Measurements from ENCODE around the gene GGPS1. TPM values are rescaled to one million over a fixed set of nuclear protein-coding genes. Genes with fewer than 3 reads are reported as not detected.

Gene GGPS1
- total and polyA plus RNA-seq, 2 donors from 2014 or later = 38.3 to 39.0 TPM

GRCh38 chr1:235315173-235315572 is 13.2 kb upstream of the GGPS1 start:
- FAIRE-seq (no peak), DNase-seq (no peak)
- Histone ChIP-seq H3K27ac (ENCODE audit: low read depth in 2 of 2, low read length in 2 of 2) (no peak overlapping the region), H3K4me1 (ENCODE audit: control insufficient read depth in 2 of 3, insufficient read depth in 2 of 3, low read depth in 1 of 3, low read length in 3 of 3) (peaks cover 0 to 3% (median 0%) of the 10 kb centered on the region in 3 donors), H3K9me3 (ENCODE audit: control insufficient read depth in 2 of 3, insufficient read depth in 1 of 3, low read length in 3 of 3) (no peaks in the 10 kb centered on the region), H3K4me3 (ENCODE audit: low read length in 3 of 3) (no peak overlapping the region), H3K36me3 (ENCODE audit: control insufficient read depth in 2 of 3, insufficient read depth in 3 of 3, low read length in 3 of 3) (no peaks in the 10 kb centered on the region), H3K27me3 (ENCODE audit: control insufficient read depth, insufficient read depth, low read length) (no peaks in the 10 kb centered on the region), H3K9ac (ENCODE audit: low read length in 3 of 3) (no peak overlapping the region)
- intact Hi-C loops (cut with DNase I) = no loop called here
- no peak for TF ChIP-seq CTCF (IDR thresholded peaks at IDR 0.05; ENCODE audit: borderline replicate concordance, extremely low read depth, insufficient read depth)

- FAIRE-seq (no peak), DNase-seq (no peak)
- TF ChIP-seq CTCF (IDR thresholded peaks at IDR 0.05; ENCODE audit: borderline replicate concordance, extremely low read depth, insufficient read depth) = no peak
- Histone ChIP-seq H3K27ac (ENCODE audit: low read depth in 2 of 2, low read length in 2 of 2) (no peak overlapping the region), H3K36me3 (ENCODE audit: control insufficient read depth in 2 of 3, insufficient read depth in 3 of 3, low read length in 3 of 3) (no peaks in the 10 kb centered on the region), H3K9me3 (ENCODE audit: control insufficient read depth in 2 of 3, insufficient read depth in 1 of 3, low read length in 3 of 3) (no peaks in the 10 kb centered on the region), H3K4me3 (ENCODE audit: low read length in 3 of 3) (no peak overlapping the region), H3K9ac (ENCODE audit: low read length in 3 of 3) (no peak overlapping the region), H3K4me1 (ENCODE audit: control insufficient read depth in 2 of 3, insufficient read depth in 2 of 3, low read depth in 1 of 3, low read length in 3 of 3) (peaks cover 0 to 3% (median 0%) of the 10 kb centered on the region in 3 donors), H3K27me3 (ENCODE audit: control insufficient read depth, insufficient read depth, low read length) (no peaks in the 10 kb centered on the region)
- intact Hi-C loops (cut with DNase I) = no loop called here
Measured at GRCh38 chr1:235315735-235316134, 12.6 kb upstream of the GGPS1 start.

GRCh38 chr1:235317168-235317567 is 11.2 kb upstream of the GGPS1 start:
- Histone ChIP-seq H3K27me3 (ENCODE audit: control insufficient read depth, insufficient read depth, low read length) (no peaks in the 10 kb centered on the region), H3K36me3 (ENCODE audit: control insufficient read depth in 2 of 3, insufficient read depth in 3 of 3, low read length in 3 of 3) (no peaks in the 10 kb centered on the region), H3K9ac (ENCODE audit: low read length in 3 of 3) (no peak overlapping the region), H3K4me3 (ENCODE audit: low read length in 3 of 3) (no peak overlapping the region), H3K9me3 (ENCODE audit: control insufficient read depth in 2 of 3, insufficient read depth in 1 of 3, low read length in 3 of 3) (no peaks in the 10 kb centered on the region), H3K27ac (ENCODE audit: low read depth in 2 of 2, low read length in 2 of 2) (no peak overlapping the region), H3K4me1 (ENCODE audit: control insufficient read depth in 2 of 3, insufficient read depth in 2 of 3, low read depth in 1 of 3, low read length in 3 of 3) (peaks cover 0 to 5% (median 0%) of the 10 kb centered on the region in 3 donors)
- no peak for TF ChIP-seq CTCF (IDR thresholded peaks at IDR 0.05; ENCODE audit: borderline replicate concordance, extremely low read depth, insufficient read depth)
- FAIRE-seq (no peak), DNase-seq (no peak)
- intact Hi-C loops (cut with DNase I) = no loop called here

GRCh38 chr1:235319255-235319654 is 9.1 kb upstream of the GGPS1 start:
- intact Hi-C loops (cut with DNase I) = no loop called here
- H3K9me3 ChIP-seq (ENCODE audit: control insufficient read depth in 2 of 3, insufficient read depth in 1 of 3, low read length in 3 of 3) = no peaks in the 10 kb centered on the region
- FAIRE-seq = no peak

More at GRCh38 chr1:235319255-235319654, 9.1 kb upstream of the GGPS1 start:
- Histone ChIP-seq H3K36me3 (ENCODE audit: control insufficient read depth in 2 of 3, insufficient read depth in 3 of 3, low read length in 3 of 3) (no peaks in the 10 kb centered on the region), H3K27ac (ENCODE audit: low read depth in 2 of 2, low read length in 2 of 2) (no peak overlapping the region), H3K4me3 (ENCODE audit: low read length in 3 of 3) (no peak overlapping the region), H3K4me1 (ENCODE audit: control insufficient read depth in 2 of 3, insufficient read depth in 2 of 3, low read depth in 1 of 3, low read length in 3 of 3) (peaks cover 0 to 2% (median 0%) of the 10 kb centered on the region in 3 donors), H3K27me3 (ENCODE audit: control insufficient read depth, insufficient read depth, low read length) (no peaks in the 10 kb centered on the region), H3K9ac (ENCODE audit: low read length in 3 of 3) (no peak overlapping the region)
- TF ChIP-seq CTCF (IDR thresholded peaks at IDR 0.05; ENCODE audit: borderline replicate concordance, extremely low read depth, insufficient read depth) = no peak
- no peak for DNase-seq

Data from kidney (tissue), 14 donors.